ENCODE measurements around the gene CABLES1.

GRCh38 chr18:23137097-23137635 lies 1.9 kb downstream of the CABLES1 start:
- TF ChIP-seq ZNF558 (tag by site-specific recombination; IDR thresholded peaks at IDR 0.05) (no peak), YY2 (tag by site-specific recombination; IDR thresholded peaks at IDR 0.05) (no peak), CTCF (tag by site-specific recombination; IDR thresholded peaks at IDR 0.05) (no peak), ZNF785 (tag by site-specific recombination; IDR thresholded peaks at IDR 0.05) (no peak), ZNF701 (tag by site-specific recombination; IDR thresholded peaks at IDR 0.05) (no peak), GLI4 (tag by site-specific recombination; IDR thresholded peaks at IDR 0.05) (no peak), ZNF24 (tag by site-specific recombination; IDR thresholded peaks at IDR 0.05) (no peak)
